Smooth muscle cell (in vitro differentiated cells): ENCODE data around the gene CCDC106. TPM values are rescaled to one million over a fixed set of nuclear protein-coding genes. Genes with fewer than 3 reads are reported as not detected.
A peak's percentile ranks its signal among the peaks of the same experiment; 100 is the strongest.

Source experiments
- DNase-seq: peaks from one replicate; lab custom pipeline; 2025; ENCODE audit not compliant: unreplicated experiment; lab: John Stamatoyannopoulos, UW
- H2AFZ ChIP-seq: fragments of 200-600 bp; sonication (generic); 2 replicates; pipeline ENCODE4 v1.6.0; 2016; ENCODE audit warnings: antibody characterized with exemption, low read depth, mild to moderate bottlenecking
- H3F3A ChIP-seq: fragments of 200-600 bp; sonication (generic); 2 replicates; pipeline ENCODE4 v1.6.0; 2017; ENCODE audit warnings: antibody characterized with exemption, low read depth
- H3K27ac ChIP-seq: fragments of 200-600 bp; sonication (generic); 2 replicates; pipeline ENCODE4 v1.5.1; 2016; ENCODE audit warnings: low read depth, mild to moderate bottlenecking
- H3K27me3 ChIP-seq: fragments of 200-600 bp; sonication (generic); 2 replicates; pipeline ENCODE4 v1.6.1; 2016; ENCODE audit warnings: low read depth, mild to moderate bottlenecking
- H3K36me3 ChIP-seq: fragments of 200-600 bp; sonication (generic); 2 replicates; pipeline ENCODE4 v1.5.1; 2016; ENCODE audit warnings: low read depth
- H3K4me1 ChIP-seq: fragments of 200-600 bp; sonication (generic); 2 replicates; pipeline ENCODE4 v1.5.1; 2016; ENCODE audit warnings: low read depth
- H3K4me2 ChIP-seq: fragments of 200-600 bp; sonication (generic); 2 replicates; pipeline ENCODE4 v1.6.0; 2016; ENCODE audit warnings: mild to moderate bottlenecking
- H3K4me3 ChIP-seq: fragments of 200-600 bp; sonication (generic); 2 replicates; pipeline ENCODE4 v1.5.1; 2016; ENCODE audit warnings: mild to moderate bottlenecking
- H3K79me2 ChIP-seq: fragments of 200-600 bp; sonication (generic); 2 replicates; pipeline ENCODE4 v1.6.0; 2016; ENCODE audit warnings: low read depth, mild to moderate bottlenecking
- H3K9ac ChIP-seq: fragments of 200-600 bp; sonication (generic); 2 replicates; pipeline ENCODE4 v1.6.0; 2016; ENCODE audit warnings: low read depth
- H3K9me3 ChIP-seq: fragments of 200-600 bp; sonication (generic); replicated peaks from 2 replicates; pipeline ENCODE4 v1.5.1; 2016; ENCODE audit warnings: low read depth
- H4K20me1 ChIP-seq: fragments of 200-600 bp; sonication (generic); 2 replicates; pipeline ENCODE4 v1.6.0; 2016; ENCODE audit warnings: low read depth
- WGBS: methylation state at CpG from one replicate; pipeline ENCODE4 v1.1.7; 2016; ENCODE audit warnings: low lambda C conversion rate; 5-methylcytosine and 5-hydroxymethylcytosine counted together
- polyA plus RNA-seq: library from polyadenylated mRNA; unstranded; fragments of >200 nt; fragmentation: Nextera tagmentation; extraction: Ambion mirVana; gene quantifications from 2 replicates; pipeline ENCODE4 v1.2.1, GENCODE V29; 2016
- total RNA-seq: library from RNA; depleted of rRNA; stranded (reverse); fragments of >200 nt; gene quantifications from 2 replicates; pipeline ENCODE4 v1.2.3, GENCODE V29; 2014
- TF ChIP-seq, protein P1 (sequence below): fragments of 200-600 bp; sonication (generic); IDR thresholded peaks from 2 replicates; pipeline ENCODE4 v1.5.1; 2017; ENCODE audit warnings: borderline replicate concordance, mild to moderate bottlenecking, antibody characterized with exemption; ENCODE audit not compliant: insufficient read depth, poor library complexity, severe bottlenecking

Gene CCDC106
- total and polyA plus RNA-seq, 2 experiments from 2014 or later: 6.9 to 18.3 TPM

- Histone ChIP-seq H2AFZ (peak within 1 kb of the TSS; percentile 38), H3K27me3 (no peaks in the 10 kb centered on the region), H3K79me2 (peaks cover 86% of the 10 kb centered on the region), H4K20me1 (peaks cover 77% of the 10 kb centered on the region), H3K4me3 (peak within 1 kb of the TSS; percentile 87), H3K4me1 (peaks cover 5% of the 10 kb centered on the region), H3K9ac (peak within 1 kb of the TSS; percentile 97), H3K36me3 (no peaks in the 10 kb centered on the region), H3K27ac (peak within 1 kb of the TSS; percentile 88), H3K9me3 (no peaks in the 10 kb centered on the region), H3K4me2 (peak within 1 kb of the TSS; percentile 98), H3F3A (peaks cover 11% of the 10 kb centered on the region)
- peak; percentile 88 for DNase-seq
- TF ChIP-seq, protein P1, sequence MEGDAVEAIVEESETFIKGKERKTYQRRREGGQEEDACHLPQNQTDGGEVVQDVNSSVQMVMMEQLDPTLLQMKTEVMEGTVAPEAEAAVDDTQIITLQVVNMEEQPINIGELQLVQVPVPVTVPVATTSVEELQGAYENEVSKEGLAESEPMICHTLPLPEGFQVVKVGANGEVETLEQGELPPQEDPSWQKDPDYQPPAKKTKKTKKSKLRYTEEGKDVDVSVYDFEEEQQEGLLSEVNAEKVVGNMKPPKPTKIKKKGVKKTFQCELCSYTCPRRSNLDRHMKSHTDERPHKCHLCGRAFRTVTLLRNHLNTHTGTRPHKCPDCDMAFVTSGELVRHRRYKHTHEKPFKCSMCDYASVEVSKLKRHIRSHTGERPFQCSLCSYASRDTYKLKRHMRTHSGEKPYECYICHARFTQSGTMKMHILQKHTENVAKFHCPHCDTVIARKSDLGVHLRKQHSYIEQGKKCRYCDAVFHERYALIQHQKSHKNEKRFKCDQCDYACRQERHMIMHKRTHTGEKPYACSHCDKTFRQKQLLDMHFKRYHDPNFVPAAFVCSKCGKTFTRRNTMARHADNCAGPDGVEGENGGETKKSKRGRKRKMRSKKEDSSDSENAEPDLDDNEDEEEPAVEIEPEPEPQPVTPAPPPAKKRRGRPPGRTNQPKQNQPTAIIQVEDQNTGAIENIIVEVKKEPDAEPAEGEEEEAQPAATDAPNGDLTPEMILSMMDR: no peak
- 2% methylated on average over 52 of the region's 101 CpGs for WGBS
Measured at GRCh38 chr19:55674841-55675660, 27.0 kb downstream of the CCDC106 start, which contains the start of gene EPN1. Gene EPN1, plus strand, starts transcription at chr19:55675226. Its CDS starts 3,402 bp downstream, at chr19:55678628.

- WGBS: 27% methylated on average over 16 of the region's 16 CpGs
- no peaks in the 10 kb centered on the region for H3K36me3 ChIP-seq
- H3K9ac ChIP-seq: peak overlapping the region; percentile 97
- H3K4me2 ChIP-seq: peak overlapping the region; percentile 98
- TF ChIP-seq, protein P1: no peak
- DNase-seq: no peak
- H4K20me1 ChIP-seq: peaks cover 77% of the 10 kb centered on the region
- peak overlapping the region; percentile 88 for H3K27ac ChIP-seq
- peak overlapping the region; percentile 38 for H2AFZ ChIP-seq
- H3K9me3 ChIP-seq: no peaks in the 10 kb centered on the region
- no peaks in the 10 kb centered on the region for H3K27me3 ChIP-seq
- H3K4me1 ChIP-seq: peaks cover 5% of the 10 kb centered on the region
- H3F3A ChIP-seq: peaks cover 11% of the 10 kb centered on the region
- H3K4me3 ChIP-seq: peak overlapping the region; percentile 87
- peaks cover 88% of the 10 kb centered on the region for H3K79me2 ChIP-seq
Measured at GRCh38 chr19:55675661-55676354, 27.8 kb downstream of the CCDC106 start.

DNA sequence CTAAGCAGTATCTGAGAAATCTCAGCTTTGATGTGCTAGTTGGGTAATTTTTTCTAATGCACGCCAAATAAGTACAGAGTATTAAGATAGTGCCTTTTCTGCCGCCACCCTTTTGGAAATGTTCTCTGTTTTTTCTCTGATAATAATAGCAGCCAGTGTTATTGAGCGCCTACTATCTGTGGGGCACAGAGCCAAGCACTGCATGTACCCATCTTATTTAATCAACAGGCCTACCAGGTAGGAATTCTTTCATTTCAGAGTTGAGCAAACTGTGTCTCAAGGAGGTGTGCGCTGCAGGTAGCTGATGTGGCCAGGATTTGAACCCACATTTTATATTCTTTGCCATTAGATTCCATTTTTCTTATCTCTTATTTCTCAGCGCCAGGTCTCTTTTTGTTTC, 28.4 kb downstream of the CCDC106 start:
- Histone ChIP-seq H3F3A (peaks cover 11% of the 10 kb centered on the region), H3K4me1 (peaks cover 5% of the 10 kb centered on the region), H2AFZ (no peak overlapping the region), H3K9ac (peak overlapping the region; percentile 97), H3K9me3 (no peaks in the 10 kb centered on the region), H3K36me3 (no peaks in the 10 kb centered on the region), H4K20me1 (peaks cover 77% of the 10 kb centered on the region), H3K4me2 (peak overlapping the region; percentile 98), H3K27me3 (no peaks in the 10 kb centered on the region), H3K27ac (peak overlapping the region; percentile 88), H3K4me3 (peak overlapping the region; percentile 87), H3K79me2 (peaks cover 88% of the 10 kb centered on the region)
- TF ChIP-seq, protein P1: no peak
- 94% methylated on average over 5 of the region's 5 CpGs for WGBS
- no peak for DNase-seq
